ENCODE results near the gene MAGI2. TPM values are rescaled to one million over a fixed set of nuclear protein-coding genes. Genes with fewer than 3 reads are reported as not detected.

The MAGI2 gene
- polyA plus RNA-seq, 3 donors = 0.03 to 0.11 TPM; not detected in 1

GRCh38 chr7:78129865-78130264 is 1323.6 kb downstream of the MAGI2 start:
- no peak overlapping the region for H3K4me3 Mint-ChIP-seq
- WGBS (ENCODE audit: insufficient coverage) = no CpG with 5 or more reads among the region's 4 CpGs
- H3K27me3 Mint-ChIP-seq (ENCODE audit: low read depth in 3 of 3) = peaks cover 0 to 4% (median 0%) of the 10 kb centered on the region in 3 donors
- Histone ChIP-seq H3K9ac (ENCODE audit: insufficient read depth, low read length, poor library complexity, severe bottlenecking) (no peak overlapping the region), H4K20me1 (ENCODE audit: insufficient read depth, low read length) (no peaks in the 10 kb centered on the region), H3K27me3 (ENCODE audit: control insufficient read depth in 2 of 2, insufficient read depth in 2 of 2, low read length in 2 of 2) (no peaks in the 10 kb centered on the region), H3K4me3 (replicated peaks in 1 of 3; ENCODE audit: low read depth in 2 of 3, low read length in 3 of 3) (no peak overlapping the region), H3K4me1 (ENCODE audit: control insufficient read depth in 1 of 2, insufficient read depth in 2 of 2, low read length in 2 of 2) (no peaks in the 10 kb centered on the region), H3K4me2 (replicated peaks; ENCODE audit: extremely low read depth, low read length, poor library complexity, severe bottlenecking) (no peak overlapping the region), H3K9me3 (replicated peaks in 1 of 2; ENCODE audit: control insufficient read depth in 1 of 2, insufficient read depth in 1 of 2, low read length in 2 of 2) (no peaks in the 10 kb centered on the region), H2AFZ (ENCODE audit: insufficient read depth, low read depth, low read length, poor library complexity, severe bottlenecking) (no peak overlapping the region), H3K79me2 (ENCODE audit: insufficient read depth, low read length) (no peaks in the 10 kb centered on the region), H3K27ac (ENCODE audit: low read depth in 1 of 2, low read length in 2 of 2) (no peak overlapping the region), H3K36me3 (replicated peaks in 1 of 2; ENCODE audit: control insufficient read depth in 1 of 2, insufficient read depth in 2 of 2, low read length in 2 of 2) (no peaks in the 10 kb centered on the region)
- no peak for DNase-seq
- TF ChIP-seq, protein P1, sequence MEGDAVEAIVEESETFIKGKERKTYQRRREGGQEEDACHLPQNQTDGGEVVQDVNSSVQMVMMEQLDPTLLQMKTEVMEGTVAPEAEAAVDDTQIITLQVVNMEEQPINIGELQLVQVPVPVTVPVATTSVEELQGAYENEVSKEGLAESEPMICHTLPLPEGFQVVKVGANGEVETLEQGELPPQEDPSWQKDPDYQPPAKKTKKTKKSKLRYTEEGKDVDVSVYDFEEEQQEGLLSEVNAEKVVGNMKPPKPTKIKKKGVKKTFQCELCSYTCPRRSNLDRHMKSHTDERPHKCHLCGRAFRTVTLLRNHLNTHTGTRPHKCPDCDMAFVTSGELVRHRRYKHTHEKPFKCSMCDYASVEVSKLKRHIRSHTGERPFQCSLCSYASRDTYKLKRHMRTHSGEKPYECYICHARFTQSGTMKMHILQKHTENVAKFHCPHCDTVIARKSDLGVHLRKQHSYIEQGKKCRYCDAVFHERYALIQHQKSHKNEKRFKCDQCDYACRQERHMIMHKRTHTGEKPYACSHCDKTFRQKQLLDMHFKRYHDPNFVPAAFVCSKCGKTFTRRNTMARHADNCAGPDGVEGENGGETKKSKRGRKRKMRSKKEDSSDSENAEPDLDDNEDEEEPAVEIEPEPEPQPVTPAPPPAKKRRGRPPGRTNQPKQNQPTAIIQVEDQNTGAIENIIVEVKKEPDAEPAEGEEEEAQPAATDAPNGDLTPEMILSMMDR (IDR thresholded peaks at IDR 0.05) = no peak
- H3K36me3 Mint-ChIP-seq = no peaks in the 10 kb centered on the region
- no peaks in the 10 kb centered on the region for H3K9me3 Mint-ChIP-seq
- H3K4me1 Mint-ChIP-seq = no peaks in the 10 kb centered on the region
- no peak overlapping the region for H3K27ac Mint-ChIP-seq
- intact Hi-C loops (cut with micrococcal nuclease) = no loop called here

- H2AFZ ChIP-seq (ENCODE audit: insufficient read depth, low read depth, low read length, poor library complexity, severe bottlenecking) = no peak overlapping the region
- 91% methylated on average over 5 of the region's 7 CpGs for WGBS (ENCODE audit: insufficient coverage)
- H3K36me3 Mint-ChIP-seq = no peaks in the 10 kb centered on the region
- no peaks in the 10 kb centered on the region for H3K79me2 ChIP-seq (ENCODE audit: insufficient read depth, low read length)
- peaks cover 0 to 2% (median 0%) of the 10 kb centered on the region in 3 donors for H3K27me3 Mint-ChIP-seq (ENCODE audit: low read depth in 3 of 3)
- no peaks in the 10 kb centered on the region for H4K20me1 ChIP-seq (ENCODE audit: insufficient read depth, low read length)
- H3K4me3 ChIP-seq (replicated peaks in 1 of 3; ENCODE audit: low read depth in 2 of 3, low read length in 3 of 3) = no peak overlapping the region
- H3K9ac ChIP-seq (ENCODE audit: insufficient read depth, low read length, poor library complexity, severe bottlenecking) = no peak overlapping the region
- no peaks in the 10 kb centered on the region for H3K4me1 ChIP-seq (ENCODE audit: control insufficient read depth in 1 of 2, insufficient read depth in 2 of 2, low read length in 2 of 2)
- H3K9me3 ChIP-seq (replicated peaks in 1 of 2; ENCODE audit: control insufficient read depth in 1 of 2, insufficient read depth in 1 of 2, low read length in 2 of 2) = no peaks in the 10 kb centered on the region
- H3K27ac ChIP-seq (ENCODE audit: low read depth in 1 of 2, low read length in 2 of 2) = no peak overlapping the region
- H3K27me3 ChIP-seq (ENCODE audit: control insufficient read depth in 2 of 2, insufficient read depth in 2 of 2, low read length in 2 of 2) = no peaks in the 10 kb centered on the region
- intact Hi-C loops (cut with micrococcal nuclease) = no loop called here
- H3K36me3 ChIP-seq (replicated peaks in 1 of 2; ENCODE audit: control insufficient read depth in 1 of 2, insufficient read depth in 2 of 2, low read length in 2 of 2) = no peaks in the 10 kb centered on the region
- no peak overlapping the region for H3K27ac Mint-ChIP-seq
- no peak for DNase-seq
- no peaks in the 10 kb centered on the region for H3K4me1 Mint-ChIP-seq
- H3K4me2 ChIP-seq (replicated peaks; ENCODE audit: extremely low read depth, low read length, poor library complexity, severe bottlenecking) = no peak overlapping the region
- H3K9me3 Mint-ChIP-seq = no peaks in the 10 kb centered on the region
- H3K4me3 Mint-ChIP-seq = no peak overlapping the region
- TF ChIP-seq, protein P1 (IDR thresholded peaks at IDR 0.05) = no peak
These were observed 1326.5 kb downstream of the MAGI2 start for GRCh38 chr7:78127009-78127408.

Measured in CD14-positive monocyte (primary cell).